ENCODE measurements around the gene GK2. TPM values are rescaled to one million over a fixed set of nuclear protein-coding genes. Genes with fewer than 3 reads are reported as not detected.

The GK2 gene
- total RNA-seq, 1 donor, result not detected

DNA sequence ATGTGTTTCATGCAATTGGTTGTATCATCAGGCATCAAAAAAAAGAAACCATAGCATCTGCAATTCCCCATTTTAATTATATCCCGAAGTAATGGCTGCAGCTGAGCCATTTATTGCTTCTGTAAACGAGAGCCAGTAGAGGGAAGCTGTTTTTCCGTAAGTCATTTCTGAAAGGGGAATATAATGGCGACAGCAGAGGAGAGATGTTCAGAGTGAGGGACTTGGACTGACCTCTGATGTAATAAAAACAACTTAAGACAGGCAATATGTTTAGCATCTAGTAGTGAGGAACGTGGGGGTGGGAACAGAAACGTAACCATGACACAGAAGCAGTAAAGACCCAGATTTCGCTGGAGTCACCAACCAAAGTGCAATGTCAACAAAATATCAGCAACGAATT is 50.7 kb downstream of the GK2 start:
- Histone ChIP-seq H3K4me3 (ENCODE audit: low read length) (no peak overlapping the region), H3K27me3 (ENCODE audit: insufficient read depth, low read length) (no peaks in the 10 kb centered on the region), H3K9me3 (ENCODE audit: low read depth, low read length) (no peaks in the 10 kb centered on the region), H3K4me1 (ENCODE audit: insufficient read depth, low read length) (no peaks in the 10 kb centered on the region)

Other genes starting within 250 kb of the GK2 start
- not detected for gene NAA11, start 82.2 kb downstream of the GK2 start, total RNA-seq

Measured in mononuclear cell (primary cell).